Stimulated activated CD4-positive, alpha-beta T cell treated with anti-CD3 and anti-CD28 coated beads, Interleukin-15, amount 100 ng/mL, for 24 hours (primary cell): ENCODE measurements around the gene CDC42EP2.

Experiments used
- DNase-seq: peaks from one replicate; pipeline ENCODE4 v3.0.0-alpha.2; 2020

The CDC42EP2 gene

GRCh38 chr11:65298131-65298535 lies 16.5 kb upstream of the CDC42EP2 start:
- no peak for DNase-seq

- no peak for DNase-seq
Observed at GRCh38 chr11:65298655-65299179, 15.9 kb upstream of the CDC42EP2 start.

- DNase-seq = no peak
Observed at GRCh38 chr11:65300621-65301275, 13.9 kb upstream of the CDC42EP2 start.

GRCh38 chr11:65301491-65302329 lies 13.0 kb upstream of the CDC42EP2 start:
- DNase-seq = no peak

DNA sequence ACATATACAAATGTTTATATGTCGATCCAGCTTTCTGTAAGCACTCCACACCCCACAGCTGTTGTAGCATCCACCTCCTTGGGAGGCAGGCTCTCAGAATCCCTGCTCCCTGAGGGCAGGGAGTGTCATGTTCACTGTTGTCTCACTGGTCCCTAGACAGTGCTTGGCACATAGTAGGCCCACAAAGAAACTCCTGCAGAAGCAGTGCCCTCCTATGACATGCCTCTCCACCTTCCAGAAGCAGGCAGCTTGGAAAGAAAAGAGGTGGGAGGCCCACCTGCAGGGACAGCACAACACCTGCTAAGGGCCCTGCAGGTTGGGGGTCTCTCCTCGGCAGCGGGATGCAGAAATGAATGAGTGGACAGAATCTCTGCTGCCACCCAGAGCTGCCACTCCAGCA lies 11.1 kb upstream of the CDC42EP2 start:
- DNase-seq = no peak

- DNase-seq = no peak
Observed at GRCh38 chr11:65304110-65304509, 10.6 kb upstream of the CDC42EP2 start.

DNA sequence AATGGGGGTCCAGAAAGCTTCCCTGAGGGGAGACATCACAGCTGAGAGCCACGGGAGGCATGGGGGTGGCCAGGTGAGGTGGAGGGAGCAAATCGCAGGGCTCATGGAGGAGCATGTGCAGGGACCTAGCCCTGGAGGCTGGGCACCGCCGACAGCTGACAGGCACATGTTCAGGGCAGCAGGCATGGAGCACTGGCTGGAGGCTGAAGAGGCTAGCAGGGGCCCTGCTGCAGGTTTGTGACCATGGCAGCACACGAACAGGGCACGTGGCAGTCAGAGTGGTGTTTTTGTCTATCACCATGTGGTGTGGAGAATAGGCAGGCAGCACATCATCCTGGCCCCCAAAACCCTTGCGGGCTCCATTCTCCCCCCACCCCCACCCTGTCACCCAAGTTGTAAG lies 10.1 kb upstream of the CDC42EP2 start:
- DNase-seq = no peak

- no peak for DNase-seq
Observed at GRCh38 chr11:65305501-65306268, 9.0 kb upstream of the CDC42EP2 start.

DNA sequence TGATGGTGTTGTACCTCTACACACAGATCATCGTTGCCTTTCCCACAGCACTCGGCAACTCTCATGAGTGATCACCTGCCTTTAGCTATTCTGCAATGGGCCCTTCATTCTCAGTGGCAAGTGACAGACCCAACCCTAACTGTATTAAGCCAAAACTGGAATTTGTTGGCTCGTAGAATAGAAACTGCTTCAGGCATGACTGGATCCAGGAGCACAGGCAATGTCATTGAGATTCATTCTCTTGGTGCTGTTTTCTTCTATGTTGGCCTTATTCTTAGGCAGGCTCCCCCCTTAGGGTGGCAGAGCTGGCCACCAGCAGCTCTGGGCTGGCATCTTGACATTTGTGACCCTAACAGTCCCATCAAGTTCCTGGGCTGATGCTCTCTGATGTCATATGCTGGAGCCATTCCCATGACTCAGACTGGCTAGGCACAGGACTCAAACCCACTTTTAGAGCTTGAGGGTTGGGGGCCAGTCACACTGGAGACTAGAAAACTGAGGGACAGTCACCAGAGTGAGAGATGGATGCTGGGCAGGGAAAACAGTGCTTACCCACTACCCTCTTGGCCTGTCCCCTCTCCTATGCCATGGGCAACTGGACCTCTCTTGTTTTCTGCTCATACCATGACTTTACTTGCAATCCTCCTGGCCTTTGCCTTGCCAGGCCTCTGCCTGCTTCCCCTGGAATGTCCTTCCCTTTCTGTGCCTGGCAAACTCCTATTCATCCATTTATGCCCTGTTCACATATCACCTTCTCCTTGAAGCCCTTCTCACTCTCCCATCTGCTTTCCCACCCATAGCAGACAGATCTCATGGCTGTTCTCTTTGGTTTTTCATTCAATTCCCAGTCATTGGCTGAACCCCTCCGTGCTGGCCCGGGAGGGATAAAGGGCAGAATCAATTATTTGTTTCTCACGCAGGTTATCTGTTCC lies 7.1 kb upstream of the CDC42EP2 start:
- no peak for DNase-seq

DNA sequence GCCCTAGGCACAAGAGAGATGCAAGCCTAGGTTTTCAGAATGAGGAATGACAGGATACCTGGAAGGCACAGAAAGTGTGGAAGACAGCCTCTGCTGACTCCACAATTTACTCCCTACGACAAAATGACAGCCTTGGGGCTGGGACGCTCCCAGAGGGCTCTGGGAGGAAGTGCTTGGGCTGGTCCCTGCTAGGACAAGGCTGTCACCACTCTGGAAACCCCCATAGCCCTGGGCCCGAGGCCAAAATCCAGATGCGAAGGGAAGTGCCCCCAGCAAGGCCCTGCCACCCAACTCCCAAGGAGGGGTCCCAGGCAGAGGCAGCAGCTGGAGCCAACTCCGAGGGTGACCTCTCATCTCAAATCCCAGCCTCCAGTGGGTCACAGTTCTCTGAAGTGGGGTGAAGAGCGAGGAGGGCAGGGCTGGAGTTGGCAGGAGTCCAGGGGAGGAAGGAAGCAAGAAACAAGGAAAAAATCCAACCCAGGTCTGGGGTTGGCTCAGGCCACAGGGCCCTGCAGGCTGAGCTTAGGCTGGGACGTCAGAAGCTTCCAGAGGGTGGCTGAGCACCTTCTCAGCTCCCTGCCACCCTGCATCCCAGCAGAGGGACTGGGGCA lies 6.3 kb upstream of the CDC42EP2 start:
- DNase-seq = no peak

- DNase-seq = no peak
Observed at GRCh38 chr11:65309006-65309405, 5.7 kb upstream of the CDC42EP2 start.

- no peak for DNase-seq
Observed at GRCh38 chr11:65310215-65310614, 4.5 kb upstream of the CDC42EP2 start.

- no peak for DNase-seq
Observed at GRCh38 chr11:65310736-65311135, 3.9 kb upstream of the CDC42EP2 start.

DNA sequence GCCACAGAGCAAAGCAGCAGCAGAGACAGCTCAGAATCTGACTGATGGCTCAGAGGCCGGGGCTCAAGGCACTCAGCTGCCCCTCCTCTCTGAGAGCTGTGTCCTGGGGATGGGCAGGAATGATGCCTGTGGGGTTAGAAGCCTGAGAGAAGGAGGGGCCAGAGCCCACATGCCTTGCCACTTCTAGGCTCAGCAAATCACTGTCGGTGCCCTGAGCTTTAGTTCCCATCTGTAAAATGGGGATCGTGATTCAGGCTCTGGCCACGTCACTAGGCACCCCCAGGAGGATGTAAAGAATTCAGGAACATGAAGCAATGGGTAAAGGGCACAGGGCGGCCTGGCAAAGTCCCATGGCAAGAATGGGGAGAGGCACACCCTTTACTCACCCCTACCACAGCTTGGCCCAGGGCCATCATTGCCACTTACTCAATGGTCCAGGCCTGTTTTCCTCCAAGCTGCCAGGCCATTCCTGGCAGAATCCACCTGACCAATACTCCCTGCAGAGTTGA lies 3.4 kb upstream of the CDC42EP2 start:
- no peak for DNase-seq

GRCh38 chr11:65315204-65315865 lies 669 bp downstream of the CDC42EP2 start:
- peak; percentile 88 for DNase-seq

- DNase-seq = no peak
Observed at GRCh38 chr11:65315866-65316226, 1.2 kb downstream of the CDC42EP2 start.

DNA sequence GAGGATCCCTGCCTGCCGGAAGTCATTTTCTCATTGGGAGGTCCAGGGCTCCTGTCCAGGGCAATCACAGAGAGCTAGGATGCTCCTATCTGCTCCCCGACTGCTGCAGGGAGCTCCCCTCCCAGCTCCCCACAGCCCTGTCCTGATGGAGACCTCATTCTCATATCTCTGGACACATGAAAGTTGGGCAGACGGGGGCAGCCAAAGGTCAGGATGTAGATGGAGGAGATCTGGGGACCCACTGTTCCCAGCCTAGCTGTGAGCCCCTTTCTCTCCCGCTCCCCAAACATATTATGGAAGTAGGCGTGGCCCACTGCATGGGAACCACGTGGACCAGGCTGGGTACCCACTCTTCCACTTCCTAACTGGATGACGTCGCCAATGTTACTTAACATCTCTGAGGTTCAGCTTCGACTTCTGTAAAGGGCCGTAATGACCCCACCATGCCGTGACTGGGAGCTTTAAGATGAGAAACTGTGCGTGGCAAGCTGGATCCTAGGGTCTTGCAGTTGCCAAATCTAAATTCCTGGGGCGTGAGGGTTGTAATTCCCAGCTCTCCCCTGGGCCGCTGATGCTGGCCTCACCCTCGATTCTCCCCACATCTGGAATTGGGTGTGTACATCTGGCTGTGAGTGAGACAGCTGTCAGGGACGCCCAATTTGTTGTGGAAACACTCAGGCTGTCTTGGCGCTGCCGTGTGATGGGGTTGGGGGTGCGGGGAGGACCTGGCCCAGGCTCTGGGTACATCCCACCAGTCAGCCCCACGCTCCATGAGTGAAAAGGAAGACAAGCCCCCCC lies 1.8 kb downstream of the CDC42EP2 start:
- DNase-seq = no peak

DNA sequence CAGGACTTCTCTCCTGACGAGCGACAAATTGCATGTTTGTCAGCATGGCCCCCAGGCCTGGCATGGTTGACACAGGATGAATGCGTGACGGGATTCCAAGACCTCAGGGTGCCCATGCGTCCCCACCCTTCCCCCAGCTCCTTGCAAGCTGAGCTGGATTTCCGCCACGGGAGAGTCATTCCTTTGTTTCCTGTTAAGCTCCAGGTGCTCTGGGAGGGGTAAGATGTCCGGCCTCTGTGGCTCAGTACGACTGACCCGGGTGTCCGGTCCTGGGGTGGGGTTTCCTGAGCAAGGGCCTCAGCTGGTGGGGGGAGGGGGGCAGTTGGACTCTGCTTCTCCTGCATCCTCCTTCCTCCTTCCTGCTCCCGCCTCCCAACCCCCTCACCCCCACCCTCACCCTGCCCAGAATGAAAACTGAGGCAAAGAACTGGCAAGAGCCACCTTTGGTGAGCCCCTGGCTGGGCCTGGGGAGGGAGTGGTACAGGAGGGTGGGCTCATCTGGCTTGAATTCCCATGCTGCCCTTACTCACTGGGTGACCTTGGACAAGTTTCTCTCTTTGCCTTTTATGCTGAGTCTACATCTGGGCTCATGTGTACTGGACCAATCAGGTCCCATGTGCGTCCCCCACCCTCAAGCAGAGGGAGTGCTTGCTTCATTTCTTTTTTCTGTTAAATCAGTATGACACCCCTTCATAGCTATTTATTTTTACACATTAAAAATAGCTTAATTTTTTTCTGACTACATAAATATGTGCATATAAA lies 2.5 kb downstream of the CDC42EP2 start:
- DNase-seq = no peak

- DNase-seq = no peak
Observed at GRCh38 chr11:65320386-65321075, 5.9 kb downstream of the CDC42EP2 start.
